Hindlimb muscle (tissue), 1 donor: ENCODE data around the gene KIFC3. TPM values are rescaled to one million over a fixed set of nuclear protein-coding genes. Genes with fewer than 3 reads are reported as not detected.

Experiments used
- DNase-seq: peaks from one replicate; pipeline ENCODE4 v3.0.0-alpha.2; 2013
- polyA plus RNA-seq: library from polyadenylated mRNA; unstranded; fragments of 120-200 nt; gene quantifications from one replicate; pipeline ENCODE4 v1.2.1, GENCODE V29; 2013; ENCODE audit not compliant: insufficient read length

Gene KIFC3
- polyA plus RNA-seq, 1 donor = 26.8 TPM

GRCh38 chr16:57764006-57764340, 38.3 kb downstream of the KIFC3 start:
- DNase-seq = no peak

GRCh38 chr16:57763285-57764005, 38.8 kb downstream of the KIFC3 start:
- DNase-seq = no peak

GRCh38 chr16:57762365-57763040, 39.8 kb downstream of the KIFC3 start:
- no peak for DNase-seq

- no peak for DNase-seq
Measured at GRCh38 chr16:57761957-57762356, 40.3 kb downstream of the KIFC3 start.

- DNase-seq = no peak
Measured at GRCh38 chr16:57761301-57761700, 41.0 kb downstream of the KIFC3 start.

GRCh38 chr16:57760357-57761160, 41.7 kb downstream of the KIFC3 start:
- DNase-seq = no peak

GRCh38 chr16:57759541-57760356, 42.5 kb downstream of the KIFC3 start:
- no peak for DNase-seq

- no peak for DNase-seq
Measured at GRCh38 chr16:57759131-57759530, 43.2 kb downstream of the KIFC3 start.

GRCh38 chr16:57758331-57759117, 43.8 kb downstream of the KIFC3 start:
- DNase-seq = no peak

- no peak for DNase-seq
Measured at GRCh38 chr16:57757883-57758282, 44.4 kb downstream of the KIFC3 start.

GRCh38 chr16:57757326-57757786, 44.9 kb downstream of the KIFC3 start:
- peak; percentile 71 for DNase-seq

- DNase-seq = no peak
Measured at GRCh38 chr16:57756424-57757325, 45.6 kb downstream of the KIFC3 start.

- no peak for DNase-seq
Measured at GRCh38 chr16:57755726-57756423, 46.4 kb downstream of the KIFC3 start.

- no peak for DNase-seq
Measured at GRCh38 chr16:57755061-57755684, 47.1 kb downstream of the KIFC3 start.

GRCh38 chr16:57754354-57755060, 47.8 kb downstream of the KIFC3 start:
- DNase-seq = no peak

GRCh38 chr16:57753448-57754353, 48.6 kb downstream of the KIFC3 start:
- DNase-seq = no peak

- DNase-seq = no peak
Measured at GRCh38 chr16:57752581-57753447, 49.5 kb downstream of the KIFC3 start.
